HG02623 (cell line): Measurements from ENCODE around the gene NOS1AP.
"Not testable (repeated sequence)": the region's sequence is repeated elsewhere in the genome, so short reads cannot be mapped to it uniquely, and the experiment has no call there.

Experiments used
- ATAC-seq: cut with Tn5 transposase; IDR thresholded peaks from one replicate; pipeline ENCODE4 v1.9.1; 2021; ENCODE audit warnings: moderate library complexity; ENCODE audit not compliant: unreplicated experiment

The NOS1AP gene

GRCh38 chr1:162191396-162192305 lies 122.2 kb downstream of the NOS1AP start:
- no peak for ATAC-seq

GRCh38 chr1:162192306-162192678 lies 122.8 kb downstream of the NOS1AP start:
- no peak for ATAC-seq

- ATAC-seq, result no peak
Observed at GRCh38 chr1:162192763-162193162, 123.3 kb downstream of the NOS1AP start.

- ATAC-seq, result no peak
Observed at GRCh38 chr1:162193221-162193620, 123.7 kb downstream of the NOS1AP start.

GRCh38 chr1:162193815-162194214 lies 124.3 kb downstream of the NOS1AP start:
- ATAC-seq, result no peak

GRCh38 chr1:162195567-162195966 lies 126.1 kb downstream of the NOS1AP start:
- ATAC-seq, result no peak

GRCh38 chr1:162196387-162196786 lies 126.9 kb downstream of the NOS1AP start:
- ATAC-seq, result no peak

GRCh38 chr1:162197041-162197531 lies 127.6 kb downstream of the NOS1AP start:
- no peak for ATAC-seq

GRCh38 chr1:162197615-162198421 lies 128.3 kb downstream of the NOS1AP start:
- no peak for ATAC-seq

GRCh38 chr1:162200096-162200847 lies 130.8 kb downstream of the NOS1AP start:
- ATAC-seq, result no peak

- not testable (repeated sequence) for ATAC-seq
Observed at GRCh38 chr1:162201062-162201461, 131.6 kb downstream of the NOS1AP start.

GRCh38 chr1:162204129-162204822 lies 134.8 kb downstream of the NOS1AP start:
- ATAC-seq, result no peak

GRCh38 chr1:162204823-162205155 lies 135.3 kb downstream of the NOS1AP start:
- ATAC-seq, result no peak

GRCh38 chr1:162206300-162206699 lies 136.8 kb downstream of the NOS1AP start:
- no peak for ATAC-seq

GRCh38 chr1:162206749-162207635 lies 137.5 kb downstream of the NOS1AP start:
- no peak for ATAC-seq

- no peak for ATAC-seq
Observed at GRCh38 chr1:162207862-162208261, 138.4 kb downstream of the NOS1AP start.

- ATAC-seq, result no peak
Observed at GRCh38 chr1:162210196-162210595, 140.7 kb downstream of the NOS1AP start.

GRCh38 chr1:162212713-162213112 lies 143.2 kb downstream of the NOS1AP start:
- no peak for ATAC-seq

- ATAC-seq, result no peak
Observed at GRCh38 chr1:162213281-162213912, 143.9 kb downstream of the NOS1AP start.
